Urinary bladder (tissue), 4 donors: ENCODE data around the gene NMUR1. TPM values are rescaled to one million over a fixed set of nuclear protein-coding genes. Genes with fewer than 3 reads are reported as not detected.
A peak's percentile ranks its signal among the peaks of the same experiment; 100 is the strongest.

Source experiments
- DNase-seq: peaks from one replicate; pipeline ENCODE4 v3.0.0-alpha.2; 2015; ENCODE audit errors: extremely low spot score
- H3K27ac ChIP-seq: one replicate; pipeline ENCODE4 v1.5.1; 2013; ENCODE audit warnings: low read depth, mild to moderate bottlenecking, moderate library complexity
- H3K36me3 ChIP-seq: one replicate; pipeline ENCODE4 v1.6.1; 2013; ENCODE audit warnings: mild to moderate bottlenecking, moderate library complexity; ENCODE audit not compliant: insufficient read depth
- H3K4me1 ChIP-seq: one replicate; pipeline ENCODE4 v1.6.1; 2013; ENCODE audit warnings: mild to moderate bottlenecking, moderate library complexity; ENCODE audit not compliant: insufficient read depth
- H3K4me3 ChIP-seq: one replicate; pipeline ENCODE4 v1.5.1; 2013; ENCODE audit warnings: low read depth, low read length
- WGBS: extraction: QIAGEN DNeasy Blood & Tissue Kit; methylation state at CpG from one replicate; pipeline ENCODE4 v1.1.7; 2013; 5-methylcytosine and 5-hydroxymethylcytosine counted together
- polyA plus RNA-seq: library from polyadenylated mRNA; stranded (reverse); fragments of 200-250 nt; gene quantifications from one replicate; pipeline ENCODE4 v1.2.3, GENCODE V29; 2013
- total RNA-seq: library from RNA; depleted of rRNA; stranded (reverse); fragments of >200 nt; gene quantifications from one replicate; pipeline ENCODE4 v1.2.3, GENCODE V29; 2014
- donor health status: healthy with polysubstance abuse.
- donor health status: healthy.

The NMUR1 gene
- total and polyA plus RNA-seq, 2 donors, result 0.26 to 0.54 TPM

GRCh38 chr2:231513746-231514224 lies 16.5 kb downstream of the NMUR1 start:
- Histone ChIP-seq H3K4me1 (no peaks in the 10 kb centered on the region), H3K36me3 (no peaks in the 10 kb centered on the region), H3K27ac (peak overlapping the region; percentile 70), H3K4me3 (peak overlapping the region; percentile 54)
- WGBS, result 21% methylated on average over 7 of the region's 7 CpGs
- no peak for DNase-seq

- Histone ChIP-seq H3K4me3 (no peak overlapping the region), H3K4me1 (no peaks in the 10 kb centered on the region), H3K27ac (no peak overlapping the region), H3K36me3 (no peaks in the 10 kb centered on the region)
- 71% methylated on average over 5 of the region's 5 CpGs for WGBS
- DNase-seq, result peak; percentile 18
Observed at GRCh38 chr2:231512222-231512621, 18.0 kb downstream of the NMUR1 start.

GRCh38 chr2:231503766-231504165 lies 26.5 kb downstream of the NMUR1 start:
- Histone ChIP-seq H3K36me3 (peaks cover 2% of the 10 kb centered on the region), H3K4me3 (no peak overlapping the region), H3K27ac (no peak overlapping the region), H3K4me1 (no peaks in the 10 kb centered on the region)
- no peak for DNase-seq
- 87% methylated on average over 3 of the region's 3 CpGs for WGBS

- no peak overlapping the region for H3K4me3 ChIP-seq
- peaks cover 2% of the 10 kb centered on the region for H3K36me3 ChIP-seq
- no peak for DNase-seq
- H3K27ac ChIP-seq, result no peak overlapping the region
- H3K4me1 ChIP-seq, result no peaks in the 10 kb centered on the region
Observed at GRCh38 chr2:231502596-231502995, 27.6 kb downstream of the NMUR1 start.

GRCh38 chr2:231497651-231498050 lies 32.6 kb downstream of the NMUR1 start:
- WGBS, result 87% methylated on average over 1 of the region's 1 CpG
- H3K4me1 ChIP-seq, result no peaks in the 10 kb centered on the region
- no peak overlapping the region for H3K4me3 ChIP-seq
- DNase-seq, result no peak
- H3K36me3 ChIP-seq, result no peaks in the 10 kb centered on the region
- H3K27ac ChIP-seq, result no peak overlapping the region

- WGBS, result 77% methylated on average over 3 of the region's 3 CpGs
- Histone ChIP-seq H3K4me3 (no peak overlapping the region), H3K27ac (no peak overlapping the region), H3K4me1 (no peaks in the 10 kb centered on the region), H3K36me3 (no peaks in the 10 kb centered on the region)
- no peak for DNase-seq
Observed at GRCh38 chr2:231494669-231495068, 35.6 kb downstream of the NMUR1 start.

- no peak overlapping the region for H3K4me3 ChIP-seq
- H3K4me1 ChIP-seq, result no peaks in the 10 kb centered on the region
- H3K27ac ChIP-seq, result no peak overlapping the region
- 91% methylated on average over 7 of the region's 7 CpGs for WGBS
- no peak for DNase-seq
- H3K36me3 ChIP-seq, result no peaks in the 10 kb centered on the region
Observed at GRCh38 chr2:231490801-231491200, 39.4 kb downstream of the NMUR1 start.

GRCh38 chr2:231489990-231490389 lies 40.3 kb downstream of the NMUR1 start:
- WGBS, result 92% methylated on average over 14 of the region's 14 CpGs

GRCh38 chr2:231488331-231488730 lies 41.9 kb downstream of the NMUR1 start:
- Histone ChIP-seq H3K4me1 (no peaks in the 10 kb centered on the region), H3K36me3 (no peaks in the 10 kb centered on the region)

More at GRCh38 chr2:231489990-231490389, 40.3 kb downstream of the NMUR1 start:
- Histone ChIP-seq H3K27ac (no peak overlapping the region), H3K36me3 (no peaks in the 10 kb centered on the region), H3K4me1 (no peaks in the 10 kb centered on the region), H3K4me3 (no peak overlapping the region)
- no peak for DNase-seq

GRCh38 chr2:231486851-231487596 lies 43.2 kb downstream of the NMUR1 start:
- no peak overlapping the region for H3K27ac ChIP-seq
- H3K4me1 ChIP-seq, result no peaks in the 10 kb centered on the region
- no peaks in the 10 kb centered on the region for H3K36me3 ChIP-seq
- no peak for DNase-seq
- H3K4me3 ChIP-seq, result no peak overlapping the region
- 90% methylated on average over 6 of the region's 6 CpGs for WGBS

More at GRCh38 chr2:231488331-231488730, 41.9 kb downstream of the NMUR1 start:
- WGBS, result 79% methylated on average over 5 of the region's 5 CpGs
- no peak for DNase-seq
- H3K27ac ChIP-seq, result no peak overlapping the region
- H3K4me3 ChIP-seq, result no peak overlapping the region

GRCh38 chr2:231483398-231484329 lies 46.6 kb downstream of the NMUR1 start:
- peak overlapping the region; percentile 73 for H3K27ac ChIP-seq
- DNase-seq, result no peak
- 60% methylated on average over 65 of the region's 65 CpGs for WGBS
- no peaks in the 10 kb centered on the region for H3K4me1 ChIP-seq
- peak overlapping the region; percentile 57 for H3K4me3 ChIP-seq
- no peaks in the 10 kb centered on the region for H3K36me3 ChIP-seq

GRCh38 chr2:231482806-231483391 lies 47.3 kb downstream of the NMUR1 start:
- WGBS, result 25% methylated on average over 36 of the region's 36 CpGs
- DNase-seq, result no peak
- Histone ChIP-seq H3K27ac (peak overlapping the region; percentile 73), H3K36me3 (no peaks in the 10 kb centered on the region), H3K4me3 (peak overlapping the region; percentile 57), H3K4me1 (no peaks in the 10 kb centered on the region)

GRCh38 chr2:231480781-231481180 lies 49.5 kb downstream of the NMUR1 start:
- Histone ChIP-seq H3K27ac (no peak overlapping the region), H3K4me3 (no peak overlapping the region), H3K4me1 (no peaks in the 10 kb centered on the region), H3K36me3 (no peaks in the 10 kb centered on the region)
- DNase-seq, result no peak
- 72% methylated on average over 3 of the region's 3 CpGs for WGBS
